A673 (cell line): Measurements from ENCODE around the gene MAML2. TPM values are rescaled to one million over a fixed set of nuclear protein-coding genes. Genes with fewer than 3 reads are reported as not detected.

Experiments
- BruUV-seq: library from RNA; stranded (reverse); fragments of 400-500 nt; replicated peaks from 2 replicates; lab custom pipeline; 2021; lab: Mats Ljungman, UMichigan
- CTCF ChIA-PET: fragments of 300-600 bp; sonication (Branson Sonifier 250); formaldehyde crosslinking; loops from one replicate; lab custom pipeline; 2022; ENCODE audit warnings: antibody characterized with exemption; lab: Charles Lee
- POLR2A ChIA-PET: fragments of 300-600 bp; sonication (Branson Sonifier 250); formaldehyde crosslinking; loops from one replicate; lab custom pipeline; 2022; ENCODE audit warnings: antibody characterized with exemption; ENCODE audit not compliant: low non-redundant PET; lab: Charles Lee
- DNase-seq: peaks from one replicate; pipeline ENCODE4 v3.0.0-alpha.2; 2015; ENCODE audit warnings: low spot score
- H3K27ac ChIP-seq: fragments of 200-600 bp; sonication (generic); 2 replicates; pipeline ENCODE4 v1.5.1; 2016; ENCODE audit warnings: mixed run types, low read depth, mild to moderate bottlenecking, mixed read lengths, antibody characterized with exemption, low read length; ENCODE audit not compliant: poor library complexity, severe bottlenecking
- H3K27me3 ChIP-seq: fragments of 200-600 bp; sonication (generic); replicated peaks from 2 replicates; pipeline ENCODE4 v1.6.1; 2017; ENCODE audit warnings: mixed run types, low read depth, mild to moderate bottlenecking, mixed read lengths, antibody characterized with exemption, low read length; ENCODE audit not compliant: insufficient read depth, poor library complexity
- H3K36me3 ChIP-seq: fragments of 200-600 bp; sonication (generic); 2 replicates; pipeline ENCODE4 v1.6.1; 2016; ENCODE audit warnings: mixed run types, mild to moderate bottlenecking, mixed read lengths, antibody characterized with exemption, low read length; ENCODE audit not compliant: insufficient read depth, poor library complexity, severe bottlenecking
- H3K4me1 ChIP-seq: fragments of 200-600 bp; sonication (generic); 2 replicates; pipeline ENCODE4 v1.6.1; 2017; ENCODE audit warnings: mixed run types, mild to moderate bottlenecking, mixed read lengths, antibody characterized with exemption, low read length; ENCODE audit not compliant: insufficient read depth, poor library complexity, severe bottlenecking
- H3K4me3 ChIP-seq: fragments of 200-600 bp; sonication (generic); 2 replicates; pipeline ENCODE4 v1.5.1; 2016; ENCODE audit warnings: low read depth, mixed run types, mild to moderate bottlenecking, mixed read lengths, low read length; ENCODE audit not compliant: poor library complexity, severe bottlenecking
- H3K9me3 ChIP-seq: fragments of 200-600 bp; sonication (generic); 2 replicates; pipeline ENCODE4 v1.6.1; 2016; ENCODE audit warnings: mixed run types, low read depth, mild to moderate bottlenecking, mixed read lengths, antibody characterized with exemption, low read length; ENCODE audit not compliant: poor library complexity, severe bottlenecking
- CTCF ChIP-seq: fragments of 300-800, 200-600 bp; sonication (generic); conservative IDR thresholded peaks from 2 replicates; pipeline ENCODE4 v1.5.1; 2017; ENCODE audit warnings: low read depth, mild to moderate bottlenecking, antibody characterized with exemption, low read length, moderate library complexity, mixed read lengths
- EZH2 ChIP-seq: fragments of 200-600 bp; sonication (generic); IDR thresholded peaks from 2 replicates; pipeline ENCODE4 v1.6.1; 2017; ENCODE audit warnings: borderline replicate concordance, low read depth, mild to moderate bottlenecking, mixed read lengths, antibody characterized with exemption, low read length; ENCODE audit not compliant: poor library complexity, severe bottlenecking
- intact Hi-C: fragments of 100-400 bp; cut with micrococcal nuclease; formaldehyde crosslinking; loops from one replicate; pipeline ENCODE4 v1.10.0; 2022; ENCODE audit not compliant: unreplicated experiment
- total RNA-seq: library from RNA; stranded (reverse); gene quantifications from 2 replicates; pipeline ENCODE4 v1.2.3, GENCODE V29; 2021

Gene MAML2
- total RNA-seq, 1 experiment from 2014 or later, result 6.4 TPM

GRCh38 chr11:96338910-96339705 is 3.9 kb downstream of the MAML2 start:
- no peak for DNase-seq
- POLR2A ChIA-PET, result interaction anchor here (0.7 kb wide), 1 partner anchor 63 kb away, joined by 3 read pairs; no protein-coding TSS in a partner anchor
- H3K27me3 ChIP-seq, result no peaks in the 10 kb centered on the region
- no TSS peak for BruUV-seq
- H3K36me3 ChIP-seq, result no peaks in the 10 kb centered on the region
- H3K4me1 ChIP-seq, result peaks cover 67% of the 10 kb centered on the region
- intact Hi-C loops, result no loop called here
- H3K4me3 ChIP-seq, result peak overlapping the region; percentile 13
- TF ChIP-seq CTCF, result no peak
- no peak for TF ChIP-seq EZH2
- CTCF ChIA-PET, result interaction anchor here (0.6 kb wide), 1 partner anchor 16 kb away, joined by 6 read pairs; no protein-coding TSS in a partner anchor
- H3K27ac ChIP-seq, result peak overlapping the region; percentile 36
- no peaks in the 10 kb centered on the region for H3K9me3 ChIP-seq

GRCh38 chr11:96337541-96338431 is 5.2 kb downstream of the MAML2 start:
- BruUV-seq, result no TSS peak
- no peaks in the 10 kb centered on the region for H3K27me3 ChIP-seq
- H3K9me3 ChIP-seq, result no peaks in the 10 kb centered on the region
- ChIA-PET POLR2A (no interaction called here), CTCF (no interaction called here)
- DNase-seq, result peak; percentile 45
- H3K4me1 ChIP-seq, result peaks cover 70% of the 10 kb centered on the region
- TF ChIP-seq EZH2 (no peak), CTCF (no peak)
- peak overlapping the region; percentile 13 for H3K27ac ChIP-seq
- intact Hi-C loops, result no loop called here
- H3K36me3 ChIP-seq, result no peaks in the 10 kb centered on the region
- no peak overlapping the region for H3K4me3 ChIP-seq

- intact Hi-C loops, result no loop called here
- POLR2A ChIA-PET, result no interaction called here
- BruUV-seq, result no TSS peak
- TF ChIP-seq EZH2, result no peak
- no peak for TF ChIP-seq CTCF
- CTCF ChIA-PET, result no interaction called here
- no peak for DNase-seq
- no peaks in the 10 kb centered on the region for H3K27me3 ChIP-seq
- no peaks in the 10 kb centered on the region for H3K9me3 ChIP-seq
- H3K4me1 ChIP-seq, result peaks cover 80% of the 10 kb centered on the region
- peak overlapping the region; percentile 5 for H3K27ac ChIP-seq
- no peaks in the 10 kb centered on the region for H3K36me3 ChIP-seq
- no peak overlapping the region for H3K4me3 ChIP-seq
These were observed 7.6 kb downstream of the MAML2 start for GRCh38 chr11:96335388-96335787.
